ENCODE data around the gene TIMM50. TPM values are rescaled to one million over a fixed set of nuclear protein-coding genes. Genes with fewer than 3 reads are reported as not detected.
A peak's percentile ranks its signal among the peaks of the same experiment; 100 is the strongest.

Gene TIMM50
- total and polyA plus RNA-seq, 8 donors = 15.2 to 40.4 (median 22.3) TPM

DNA sequence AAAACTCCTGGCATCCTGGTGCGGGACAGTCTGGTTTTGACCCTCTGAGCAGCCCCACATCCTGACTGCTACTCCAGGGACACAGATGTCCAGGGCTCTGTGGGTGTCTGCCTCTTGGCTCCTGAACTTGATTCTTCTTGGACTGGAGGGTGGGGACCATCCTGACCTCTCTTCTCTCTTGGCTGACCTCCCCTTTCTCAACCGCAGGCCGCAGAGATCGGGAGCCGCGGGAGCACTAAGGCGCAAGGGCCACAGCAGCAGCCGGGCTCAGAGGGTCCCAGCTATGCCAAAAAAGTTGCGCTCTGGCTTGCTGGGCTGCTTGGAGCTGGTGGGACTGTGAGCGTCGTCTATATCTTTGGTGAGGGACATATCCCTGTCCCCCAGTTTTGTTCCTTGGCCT, 1.0 kb downstream of the TIMM50 start:
- intact Hi-C loops (cut with DNase I) = no loop called here
- no peaks in the 10 kb centered on the region for H3K27me3 ChIP-seq
- WGBS, 2 donors = 40 to 58% methylated on average over 11 of the region's 11 CpGs
- peak overlapping the region in 3 of 4 donors; percentile 82 to 99 (median 91) for H3K4me3 ChIP-seq
- no peaks in the 10 kb centered on the region for H3K36me3 ChIP-seq
- DNase-seq = no peak
- no peak overlapping the region for H3K27ac ChIP-seq
- no peak for ATAC-seq
- peaks cover 0 to 8% (median 8%) of the 10 kb centered on the region in 3 donors for H3K4me1 ChIP-seq
- no peak for FAIRE-seq
- no peak for TF ChIP-seq CTCF (IDR thresholded peaks at IDR 0.05)
- no peaks in the 10 kb centered on the region for H3K9me3 ChIP-seq

DNA sequence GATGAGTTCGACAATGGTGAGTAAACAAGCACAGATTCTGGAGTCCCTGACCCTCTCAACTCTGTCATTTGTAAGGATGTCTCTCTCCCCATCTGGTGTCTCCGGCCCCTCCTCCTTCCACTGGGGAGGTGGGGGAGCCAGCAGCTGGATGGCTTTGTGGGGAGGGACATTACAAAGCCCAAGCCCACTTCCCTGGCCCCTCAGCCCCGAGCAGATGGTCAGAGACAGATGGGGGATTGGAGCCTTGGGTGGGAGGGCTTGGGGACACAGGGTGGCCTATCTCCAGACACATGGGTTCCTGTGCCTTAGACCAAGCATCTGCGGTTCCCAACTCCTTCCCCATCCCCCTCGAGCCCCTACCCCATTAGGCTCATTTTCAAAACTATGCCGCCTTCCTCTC, 2.5 kb downstream of the TIMM50 start:
- ATAC-seq (no peak), FAIRE-seq (no peak), DNase-seq (no peak)
- peaks cover 0 to under 1% (median 0%) of the 10 kb centered on the region in 3 donors for H3K36me3 ChIP-seq
- intact Hi-C loops (cut with DNase I) = no loop called here
- peaks cover 0 to 8% (median 8%) of the 10 kb centered on the region in 3 donors for H3K4me1 ChIP-seq
- 74 to 76% methylated on average over 6 of the region's 6 CpGs for WGBS, 2 donors
- H3K9me3 ChIP-seq = no peaks in the 10 kb centered on the region
- no peak overlapping the region for H3K4me3 ChIP-seq
- H3K27ac ChIP-seq = no peak overlapping the region
- H3K27me3 ChIP-seq = no peaks in the 10 kb centered on the region
- TF ChIP-seq CTCF (IDR thresholded peaks at IDR 0.05) = no peak

GRCh38 chr19:39489756-39490155, 9.1 kb downstream of the TIMM50 start:
- WGBS, 2 donors = 85 to 89% methylated on average over 10 of the region's 10 CpGs
- no peaks in the 10 kb centered on the region for H3K4me1 ChIP-seq
- no peak for TF ChIP-seq CTCF (IDR thresholded peaks at IDR 0.05)
- no peaks in the 10 kb centered on the region for H3K27me3 ChIP-seq
- peaks cover 0 to 26% (median 18%) of the 10 kb centered on the region in 3 donors for H3K36me3 ChIP-seq
- intact Hi-C loops (cut with DNase I) = no loop called here
- FAIRE-seq = no peak
- DNase-seq = no peak
- ATAC-seq = no peak
- H3K4me3 ChIP-seq = no peak overlapping the region
- no peak overlapping the region for H3K27ac ChIP-seq
- no peaks in the 10 kb centered on the region for H3K9me3 ChIP-seq

GRCh38 chr19:39492225-39492624, 11.6 kb downstream of the TIMM50 start:
- FAIRE-seq (no peak), DNase-seq (no peak), ATAC-seq (no peak)
- intact Hi-C loops (cut with DNase I) = no loop called here
- Histone ChIP-seq H3K4me3 (no peak overlapping the region), H3K9me3 (no peaks in the 10 kb centered on the region), H3K27ac (no peak overlapping the region), H3K27me3 (no peaks in the 10 kb centered on the region), H3K36me3 (peaks cover 0 to 26% (median 18%) of the 10 kb centered on the region in 3 donors), H3K4me1 (no peaks in the 10 kb centered on the region)
- 93 to 96% methylated on average over 6 of the region's 6 CpGs for WGBS, 2 donors
- TF ChIP-seq CTCF (IDR thresholded peaks at IDR 0.05) = no peak

DNA sequence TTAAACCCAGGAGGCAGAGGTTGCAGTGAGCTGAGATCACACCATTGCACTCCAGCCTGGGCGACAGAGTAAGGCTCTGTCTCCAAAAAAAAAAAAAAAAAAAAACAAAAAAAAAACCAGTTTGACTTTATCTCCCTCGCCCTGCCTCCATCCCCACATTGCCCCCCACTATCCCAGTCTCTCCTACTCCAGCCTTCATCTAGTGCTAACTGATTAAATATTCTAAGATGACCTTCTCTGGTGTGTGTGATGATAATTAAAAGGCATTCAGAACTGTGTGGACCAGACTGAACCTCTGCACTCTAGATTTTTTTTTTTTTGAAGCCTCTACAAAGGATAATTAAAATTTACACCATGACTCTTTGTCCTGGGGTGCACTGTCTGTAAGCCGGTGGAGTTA, 12.2 kb downstream of the TIMM50 start:
- Histone ChIP-seq H3K4me3 (no peak overlapping the region), H3K4me1 (peaks cover 0 to under 1% (median under 1%) of the 10 kb centered on the region in 3 donors), H3K27ac (no peak overlapping the region), H3K9me3 (no peaks in the 10 kb centered on the region), H3K27me3 (no peaks in the 10 kb centered on the region), H3K36me3 (peaks cover 0 to 26% (median 18%) of the 10 kb centered on the region in 3 donors)
- intact Hi-C loops (cut with DNase I) = no loop called here
- 88 to 94% methylated on average over 3 of the region's 3 CpGs for WGBS, 2 donors
- ATAC-seq = no peak
- no peak for TF ChIP-seq CTCF (IDR thresholded peaks at IDR 0.05)
- no peak for DNase-seq
- FAIRE-seq = no peak
